Adrenal gland (tissue), 12 donors: Measurements from ENCODE around the gene ATG10. TPM values are rescaled to one million over a fixed set of nuclear protein-coding genes. Genes with fewer than 3 reads are reported as not detected.

Experiments used
- DNase-seq, 7 donors: peaks; one replicate each; pipeline ENCODE4 v3.0.0-alpha.2; 2019 to 2020
- H3K27ac ChIP-seq, 5 donors: fragments of 200-600 bp; sonication (generic) in 4 of 5; 1 replicate in 3 of 5; 2 replicates in 2 of 5; pipeline versions ENCODE4 v1.5.1 to v1.8.0; 2016 to 2020; ENCODE audit warnings: mild to moderate bottlenecking in 1 of 5
- H3K27me3 ChIP-seq: fragments of 200-600 bp; 2 replicates; pipeline ENCODE4 v1.8.0; 2021
- H3K36me3 ChIP-seq, 2 donors: fragments of 200-600 bp; replicated peaks in 1 of 2; 1 replicate in 1 of 2; 2 replicates in 1 of 2; pipeline versions ENCODE4 v1.5.1 to v1.8.0; 2018 to 2022
- H3K4me1 ChIP-seq, 2 donors: fragments of 200-600 bp; replicated peaks in 1 of 2; 1 replicate in 1 of 2; 2 replicates in 1 of 2; pipeline versions ENCODE4 v1.5.1 to v1.8.0; 2018 to 2021
- H3K4me3 ChIP-seq, 4 donors: fragments of 200-600 bp; sonication (generic) in 3 of 4; one replicate each; pipeline ENCODE4 v1.5.1; 2016 to 2018
- H3K9me3 ChIP-seq, 3 donors: fragments of 200-600 bp; sonication (generic) in 1 of 3; replicated peaks in 1 of 3; 1 replicate in 2 of 3; 2 replicates in 1 of 3; pipeline versions ENCODE4 v1.5.1 to v1.8.0; 2016 to 2021
- CTCF ChIP-seq, 6 experiments: fragments of 450-650 bp in 4 of 6; fragments of 200-600 bp in 2 of 6; sonication (generic) in 1 of 6; IDR thresholded peaks; 1 replicate in 5 of 6; 2 replicates in 1 of 6; pipeline versions ENCODE4 v1.5.1 to v1.8.0; 2016 to 2021; ENCODE audit warnings: antibody characterized with exemption in 6 of 6, mild to moderate bottlenecking in 2 of 6, moderate library complexity in 1 of 6
- POLR2A ChIP-seq, 2 donors: fragments of 450-650 bp; IDR thresholded peaks; one replicate each; pipeline ENCODE4 v1.6.1; 2017; ENCODE audit warnings: antibody characterized with exemption in 2 of 2, mild to moderate bottlenecking in 2 of 2, moderate library complexity in 1 of 2
- WGBS, 4 donors: extraction: QIAGEN DNeasy Blood & Tissue Kit in 2 of 4; methylation state at CpG; one replicate each; pipeline versions ENCODE4 v1.1.5 to v1.1.7; 2013 to 2017; 5-methylcytosine and 5-hydroxymethylcytosine counted together
- intact Hi-C, 2 donors: fragments of 100-400 bp; cut with DNase I; formaldehyde crosslinking; loops; one replicate each; pipeline versions ENCODE4 v1.14.1 to v1.15.0; 2022 to 2023
- polyA plus RNA-seq, 3 donors: library from polyadenylated mRNA; stranded (reverse); fragments of 200-250 nt in 2 of 3; fragments of 350-450 nt in 1 of 3; fragmentation: Illumina TruSeq in 1 of 3; extraction: RNeasy Lipid Tissue Mini Kit (QIAGEN cat#74804) in 1 of 3; gene quantifications; one replicate each; pipeline ENCODE4 v1.2.3, GENCODE V29; 2013 to 2014
- total RNA-seq, 9 donors: library from RNA; depleted of rRNA in 4 of 9; stranded (reverse); fragments of >200 nt in 4 of 9; fragments of 120-200 nt in 1 of 9; fragmentation: NEBNext Ultra II Directional in 1 of 9; extraction: Animal tissue kit (Norgen Biotek cat#: 25700) in 1 of 9; gene quantifications; one replicate each; pipeline versions ENCODE4 v1.1.0 to v1.2.4, GENCODE V29; 2013 to 2023
- donor health status: healthy with polysubstance abuse.
- donor health status: Bipolar disorder and iron deficiency.
- donor health status: DM: yes; HTN: yes; CAD: no.
- donor health status: DM: no; HTN: no; CAD: no.
- donor health status: DM: no; HTN: no; CAD: no.
- donor health status: DM: yes; HTN: yes; CAD: no.

Gene ATG10
- total and polyA plus RNA-seq, 12 donors: 4.0 to 15.1 (median 7.1) TPM

- Histone ChIP-seq H3K27me3 (no peaks in the 10 kb centered on the region), H3K36me3 (no peaks in the 10 kb centered on the region), H3K9me3 (no peaks in the 10 kb centered on the region), H3K27ac (no peak overlapping the region), H3K4me3 (no peak overlapping the region), H3K4me1 (no peaks in the 10 kb centered on the region)
- TF ChIP-seq POLR2A (IDR thresholded peaks at IDR 0.05) (no peak), CTCF (IDR thresholded peaks at IDR 0.05) (no peak)
- no peak for DNase-seq
- intact Hi-C loops: no loop called here
Measured at GRCh38 chr5:82295144-82295543, 323.3 kb downstream of the ATG10 start.

- H3K4me3 ChIP-seq: no peak overlapping the region
- WGBS, 4 donors: 86 to 91% (median 89%) methylated on average over 2 of the region's 2 CpGs
- TF ChIP-seq CTCF (IDR thresholded peaks at IDR 0.05): no peak
- TF ChIP-seq POLR2A (IDR thresholded peaks at IDR 0.05): no peak
- no peak overlapping the region for H3K27ac ChIP-seq
- no peak for DNase-seq
- no peaks in the 10 kb centered on the region for H3K27me3 ChIP-seq
- no peaks in the 10 kb centered on the region for H3K9me3 ChIP-seq
- no peaks in the 10 kb centered on the region for H3K4me1 ChIP-seq
- H3K36me3 ChIP-seq: no peaks in the 10 kb centered on the region
- intact Hi-C loops: no loop called here
Measured at GRCh38 chr5:82295959-82296531, 324.2 kb downstream of the ATG10 start.

GRCh38 chr5:82296929-82297328 is 325.1 kb downstream of the ATG10 start:
- H3K4me3 ChIP-seq: no peak overlapping the region
- TF ChIP-seq POLR2A (IDR thresholded peaks at IDR 0.05): no peak
- no peak for TF ChIP-seq CTCF (IDR thresholded peaks at IDR 0.05)
- DNase-seq: no peak
- H3K27me3 ChIP-seq: no peaks in the 10 kb centered on the region
- no peaks in the 10 kb centered on the region for H3K9me3 ChIP-seq
- no peaks in the 10 kb centered on the region for H3K4me1 ChIP-seq
- intact Hi-C loops: no loop called here
- no peaks in the 10 kb centered on the region for H3K36me3 ChIP-seq
- H3K27ac ChIP-seq: no peak overlapping the region
- 86 to 95% (median 90%) methylated on average over 4 of the region's 4 CpGs for WGBS, 4 donors

- intact Hi-C loops: no loop called here
- Histone ChIP-seq H3K4me1 (no peaks in the 10 kb centered on the region), H3K36me3 (no peaks in the 10 kb centered on the region), H3K4me3 (no peak overlapping the region), H3K9me3 (no peaks in the 10 kb centered on the region), H3K27me3 (no peaks in the 10 kb centered on the region), H3K27ac (no peak overlapping the region)
- DNase-seq: no peak
- TF ChIP-seq CTCF (IDR thresholded peaks at IDR 0.05) (no peak), POLR2A (IDR thresholded peaks at IDR 0.05) (no peak)
- WGBS, 4 donors: 49 to 79% (median 66%) methylated on average over 3 of the region's 3 CpGs
Measured at GRCh38 chr5:82297711-82298110, 325.9 kb downstream of the ATG10 start.
